ENCODE data around the gene CRABP1. TPM values are rescaled to one million over a fixed set of nuclear protein-coding genes. Genes with fewer than 3 reads are reported as not detected.
A peak's percentile ranks its signal among the peaks of the same experiment; 100 is the strongest.
"Not testable (repeated sequence)": the region's sequence is repeated elsewhere in the genome, so short reads cannot be mapped to it uniquely, and the experiment has no call there.

CRABP1 gene
- total RNA-seq, 1 donor from 2014 or later: 320 TPM

DNA sequence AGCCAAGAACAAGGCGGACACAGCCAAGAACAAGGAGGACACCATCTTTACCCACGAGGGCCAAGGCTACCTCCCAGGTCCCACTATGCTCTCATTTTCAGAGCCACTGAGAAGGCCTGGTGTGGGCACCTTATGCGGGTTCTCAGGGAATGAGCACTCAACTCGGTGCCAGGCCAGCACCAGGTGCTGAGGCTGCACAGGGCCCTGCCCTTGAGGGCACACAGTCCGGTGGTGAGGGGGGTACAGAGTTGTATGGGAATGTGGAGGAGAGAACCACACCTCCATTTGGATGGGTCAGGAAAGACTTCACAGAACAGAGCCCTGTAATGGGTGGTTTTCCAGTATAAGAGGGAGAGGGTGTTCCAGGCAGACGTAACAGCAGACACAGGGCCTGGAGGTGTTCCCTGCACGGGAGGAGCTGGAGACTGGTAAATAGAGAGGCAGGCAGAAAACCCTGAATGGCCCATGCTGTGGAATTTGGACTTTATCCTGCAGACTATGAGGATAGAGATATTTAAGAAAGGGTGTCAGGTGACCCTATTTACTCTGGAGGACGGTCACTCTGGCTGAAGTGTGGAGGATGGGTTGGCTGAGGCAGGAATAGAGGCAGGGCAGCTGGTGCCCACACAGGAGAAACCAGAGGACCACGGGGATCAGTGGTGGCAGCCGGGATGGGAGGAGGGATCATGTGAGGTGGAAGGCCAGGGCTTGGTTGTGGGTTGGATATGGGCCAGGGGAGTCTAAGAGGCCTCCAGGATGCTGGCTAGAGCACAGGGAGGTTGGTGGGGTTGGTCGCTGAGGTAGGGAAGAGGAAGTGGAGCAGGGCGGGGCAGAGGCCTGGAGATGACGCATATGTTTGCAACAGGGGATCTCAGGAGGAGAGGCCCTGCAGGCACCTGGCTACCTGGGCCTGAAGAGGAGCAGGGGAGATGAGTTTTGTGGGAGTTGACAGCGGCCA, 34.6 kb downstream of the CRABP1 start:
- TF ChIP-seq EZH2 (IDR thresholded peaks at IDR 0.05) (no peak), EZH2phosphoT487 (IDR thresholded peaks at IDR 0.05) (no peak)
- TF ChIP-seq, protein P1, sequence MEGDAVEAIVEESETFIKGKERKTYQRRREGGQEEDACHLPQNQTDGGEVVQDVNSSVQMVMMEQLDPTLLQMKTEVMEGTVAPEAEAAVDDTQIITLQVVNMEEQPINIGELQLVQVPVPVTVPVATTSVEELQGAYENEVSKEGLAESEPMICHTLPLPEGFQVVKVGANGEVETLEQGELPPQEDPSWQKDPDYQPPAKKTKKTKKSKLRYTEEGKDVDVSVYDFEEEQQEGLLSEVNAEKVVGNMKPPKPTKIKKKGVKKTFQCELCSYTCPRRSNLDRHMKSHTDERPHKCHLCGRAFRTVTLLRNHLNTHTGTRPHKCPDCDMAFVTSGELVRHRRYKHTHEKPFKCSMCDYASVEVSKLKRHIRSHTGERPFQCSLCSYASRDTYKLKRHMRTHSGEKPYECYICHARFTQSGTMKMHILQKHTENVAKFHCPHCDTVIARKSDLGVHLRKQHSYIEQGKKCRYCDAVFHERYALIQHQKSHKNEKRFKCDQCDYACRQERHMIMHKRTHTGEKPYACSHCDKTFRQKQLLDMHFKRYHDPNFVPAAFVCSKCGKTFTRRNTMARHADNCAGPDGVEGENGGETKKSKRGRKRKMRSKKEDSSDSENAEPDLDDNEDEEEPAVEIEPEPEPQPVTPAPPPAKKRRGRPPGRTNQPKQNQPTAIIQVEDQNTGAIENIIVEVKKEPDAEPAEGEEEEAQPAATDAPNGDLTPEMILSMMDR (IDR thresholded peaks at IDR 0.05): no peak
- Histone ChIP-seq H2AFZ (replicated peaks) (no peak overlapping the region), H3K36me3 (no peaks in the 10 kb centered on the region), H4K20me1 (ENCODE audit: low read depth) (no peaks in the 10 kb centered on the region), H3K4me2 (no peak overlapping the region), H3K9ac (no peak overlapping the region), H3K27me3 (no peaks in the 10 kb centered on the region), H3K79me2 (ENCODE audit: low read depth) (no peaks in the 10 kb centered on the region), H3F3A (ENCODE audit: low read depth) (peaks cover 7% of the 10 kb centered on the region), H3K4me3 (no peak overlapping the region), H3K27ac (no peak overlapping the region), H3K4me1 (peaks cover 20% of the 10 kb centered on the region), H3K9me3 (ENCODE audit: low read depth) (no peaks in the 10 kb centered on the region)
- H3K4me3 Mint-ChIP-seq: no peak overlapping the region
- DNase-seq (ENCODE audit: low spot score): no peak
- H3K27me3 Mint-ChIP-seq (ENCODE audit: insufficient read depth, low read depth): peaks cover 4% of the 10 kb centered on the region
- H3K9me3 Mint-ChIP-seq: peaks cover 4% of the 10 kb centered on the region
- H3K4me1 Mint-ChIP-seq: peaks cover 17% of the 10 kb centered on the region
- H3K27ac Mint-ChIP-seq: peak overlapping the region; percentile 38
- H3K36me3 Mint-ChIP-seq: no peaks in the 10 kb centered on the region

DNA sequence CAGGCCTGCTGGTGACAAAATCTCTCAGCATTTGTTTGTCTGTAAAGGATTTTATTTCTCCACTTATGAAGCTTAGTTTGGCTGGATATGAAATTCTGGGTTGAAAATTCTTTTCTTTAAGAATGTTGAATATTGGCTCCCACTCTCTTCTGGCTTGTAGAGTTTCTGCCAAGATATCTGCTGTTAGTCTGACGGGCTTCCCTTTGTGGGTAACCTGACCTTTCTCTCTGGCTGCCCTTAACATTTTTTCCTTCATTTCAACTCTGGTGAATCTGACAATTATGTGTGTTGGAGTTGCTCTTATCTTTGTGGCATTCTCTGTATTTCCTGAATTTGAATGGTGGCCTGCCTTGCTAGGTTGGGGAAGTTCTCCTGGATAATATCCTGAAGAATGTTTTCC, 40.0 kb downstream of the CRABP1 start:
- not testable (repeated sequence) for H3K9me3 ChIP-seq (ENCODE audit: low read depth); H3K27ac ChIP-seq; H3K4me3 Mint-ChIP-seq; H3K27ac Mint-ChIP-seq; H3K4me2 ChIP-seq; H3K4me1 ChIP-seq; H3K36me3 ChIP-seq; H3K27me3 ChIP-seq; DNase-seq (ENCODE audit: low spot score); H4K20me1 ChIP-seq (ENCODE audit: low read depth); H3K79me2 ChIP-seq (ENCODE audit: low read depth); H3K27me3 Mint-ChIP-seq (ENCODE audit: insufficient read depth, low read depth); H3F3A ChIP-seq (ENCODE audit: low read depth); H3K9ac ChIP-seq; H3K4me3 ChIP-seq; H3K36me3 Mint-ChIP-seq; H2AFZ ChIP-seq (replicated peaks); H3K4me1 Mint-ChIP-seq; H3K9me3 Mint-ChIP-seq

- H3K9me3 Mint-ChIP-seq: peaks cover 4% of the 10 kb centered on the region
- TF ChIP-seq, protein P1 (IDR thresholded peaks at IDR 0.05): no peak
- TF ChIP-seq EZH2 (IDR thresholded peaks at IDR 0.05): no peak
- TF ChIP-seq EZH2phosphoT487 (IDR thresholded peaks at IDR 0.05): no peak
- peaks cover 3% of the 10 kb centered on the region for H3K4me1 Mint-ChIP-seq
- H3K4me2 ChIP-seq: no peak overlapping the region
- H3K27ac Mint-ChIP-seq: no peak overlapping the region
- no peaks in the 10 kb centered on the region for H3K27me3 ChIP-seq
- H3K9ac ChIP-seq: no peak overlapping the region
- H3F3A ChIP-seq (ENCODE audit: low read depth): no peaks in the 10 kb centered on the region
- DNase-seq (ENCODE audit: low spot score): no peak
- no peaks in the 10 kb centered on the region for H3K9me3 ChIP-seq (ENCODE audit: low read depth)
- H3K79me2 ChIP-seq (ENCODE audit: low read depth): no peaks in the 10 kb centered on the region
- H3K4me3 Mint-ChIP-seq: no peak overlapping the region
- H3K4me1 ChIP-seq: peaks cover 6% of the 10 kb centered on the region
- no peak overlapping the region for H3K4me3 ChIP-seq
- no peak overlapping the region for H2AFZ ChIP-seq (replicated peaks)
- H4K20me1 ChIP-seq (ENCODE audit: low read depth): no peaks in the 10 kb centered on the region
- H3K36me3 ChIP-seq: no peaks in the 10 kb centered on the region
- H3K36me3 Mint-ChIP-seq: no peaks in the 10 kb centered on the region
- H3K27ac ChIP-seq: no peak overlapping the region
- peaks cover 5% of the 10 kb centered on the region for H3K27me3 Mint-ChIP-seq (ENCODE audit: insufficient read depth, low read depth)
Measured at GRCh38 chr15:78382114-78382880, 42.1 kb downstream of the CRABP1 start.
